Measurements from ENCODE around the gene WIZ.
A peak's percentile ranks its signal among the peaks of the same experiment; 100 is the strongest.
"Not testable (repeated sequence)": the region's sequence is repeated elsewhere in the genome, so short reads cannot be mapped to it uniquely, and the experiment has no call there.

WIZ gene

DNA sequence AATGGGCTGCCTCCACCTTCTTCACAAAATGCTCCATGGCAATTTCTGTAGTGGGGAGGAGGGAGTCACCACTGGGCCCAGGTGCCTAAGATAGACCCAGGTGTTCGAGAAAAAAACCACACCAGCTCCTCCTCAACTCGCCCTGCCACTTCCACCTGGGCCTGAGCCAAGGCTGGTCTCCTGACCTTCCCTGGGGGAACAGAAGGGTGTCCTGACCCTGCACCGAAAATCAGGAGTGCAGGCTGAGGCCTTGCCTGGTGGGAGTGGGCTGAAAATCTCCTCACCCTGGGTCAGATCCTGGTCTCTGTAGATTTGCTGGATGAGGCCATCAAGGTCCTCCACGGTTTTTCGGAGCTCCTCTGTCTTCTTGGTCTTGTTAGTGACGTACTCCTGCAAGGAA lies 52.5 kb downstream of the WIZ start:
- H3K4me1 ChIP-seq (ENCODE audit: insufficient read depth, low read length) = no peaks in the 10 kb centered on the region
- H3K4me3 ChIP-seq (ENCODE audit: low read length) = no peak overlapping the region
- H3K9me3 ChIP-seq (ENCODE audit: low read length) = peaks cover 2% of the 10 kb centered on the region
- H3K27me3 ChIP-seq (ENCODE audit: insufficient read depth, low read length) = no peaks in the 10 kb centered on the region
- no peak overlapping the region for H2AFZ ChIP-seq (ENCODE audit: low read depth, low read length)
- H3K36me3 ChIP-seq (ENCODE audit: insufficient read depth, low read length) = peaks cover 83% of the 10 kb centered on the region

DNA sequence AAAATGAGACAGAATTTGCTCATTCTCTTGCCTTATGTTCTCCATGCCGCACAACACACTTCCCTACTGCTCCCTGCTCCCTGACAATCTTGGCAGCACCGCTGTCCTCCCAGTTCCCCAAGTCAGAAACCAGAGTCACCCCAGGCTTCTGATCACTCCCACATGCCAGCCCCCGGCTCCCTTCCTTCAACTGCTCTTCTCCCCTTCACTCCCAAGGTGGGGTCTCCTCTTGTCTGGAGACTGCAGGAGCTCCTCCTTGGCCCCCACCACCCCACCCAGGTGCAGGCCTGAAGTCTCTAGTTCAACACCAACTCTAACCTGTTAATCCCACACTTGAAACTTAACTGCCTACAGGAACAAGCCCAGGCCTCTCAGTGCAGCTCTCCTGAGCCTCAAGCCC lies 53.3 kb downstream of the WIZ start:
- Histone ChIP-seq H2AFZ (ENCODE audit: low read depth, low read length) (no peak overlapping the region), H3K4me1 (ENCODE audit: insufficient read depth, low read length) (no peaks in the 10 kb centered on the region), H3K9me3 (ENCODE audit: low read length) (peaks cover 2% of the 10 kb centered on the region), H3K27me3 (ENCODE audit: insufficient read depth, low read length) (no peaks in the 10 kb centered on the region), H3K36me3 (ENCODE audit: insufficient read depth, low read length) (peaks cover 82% of the 10 kb centered on the region), H3K4me3 (ENCODE audit: low read length) (no peak overlapping the region)

DNA sequence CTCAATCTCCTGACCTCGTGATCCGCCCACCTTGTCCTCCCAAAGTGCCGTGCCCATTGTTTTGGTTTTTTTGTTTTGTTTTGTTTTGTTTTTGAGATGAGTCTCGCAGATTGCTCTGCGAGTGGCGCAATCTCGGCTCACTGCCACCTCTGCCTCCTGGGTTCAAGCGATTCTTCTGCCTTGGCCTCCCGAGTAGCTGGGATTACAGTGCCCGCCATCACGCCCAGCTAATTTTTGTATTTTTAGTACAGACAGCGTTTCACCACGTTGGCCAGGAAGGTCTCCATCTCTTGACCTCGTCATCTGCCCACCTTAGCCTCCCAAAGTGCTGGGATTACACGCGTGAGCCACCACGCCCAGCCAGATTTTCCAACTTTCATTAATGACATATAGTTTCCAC lies 54.5 kb downstream of the WIZ start:
- peaks cover 79% of the 10 kb centered on the region for H3K36me3 ChIP-seq (ENCODE audit: insufficient read depth, low read length)
- not testable (repeated sequence) for H2AFZ ChIP-seq (ENCODE audit: low read depth, low read length); H3K4me1 ChIP-seq (ENCODE audit: insufficient read depth, low read length); H3K4me3 ChIP-seq (ENCODE audit: low read length); H3K27me3 ChIP-seq (ENCODE audit: insufficient read depth, low read length); H3K9me3 ChIP-seq (ENCODE audit: low read length)

DNA sequence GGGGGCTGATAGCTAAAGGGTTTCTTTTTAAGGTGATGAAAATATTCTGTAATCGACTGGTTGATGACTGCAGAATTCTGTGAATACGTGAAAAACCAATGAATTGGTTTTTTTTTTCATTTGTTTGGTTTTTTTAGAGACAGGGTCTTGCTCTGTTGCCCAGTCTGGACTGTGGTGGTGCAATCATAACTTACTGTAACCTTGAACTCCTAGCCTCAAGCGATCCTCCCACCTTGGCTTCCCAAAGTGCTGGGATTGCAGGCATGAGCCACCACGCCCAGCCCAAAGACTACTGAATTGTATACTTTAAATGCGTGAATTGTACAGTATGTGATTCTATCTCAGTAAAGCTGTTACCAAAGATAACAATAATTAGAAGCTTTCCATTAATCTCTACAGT lies 55.3 kb downstream of the WIZ start:
- H3K27me3 ChIP-seq (ENCODE audit: insufficient read depth, low read length) = no peaks in the 10 kb centered on the region
- H3K9me3 ChIP-seq (ENCODE audit: low read length) = peaks cover 2% of the 10 kb centered on the region
- peaks cover 78% of the 10 kb centered on the region for H3K36me3 ChIP-seq (ENCODE audit: insufficient read depth, low read length)

DNA sequence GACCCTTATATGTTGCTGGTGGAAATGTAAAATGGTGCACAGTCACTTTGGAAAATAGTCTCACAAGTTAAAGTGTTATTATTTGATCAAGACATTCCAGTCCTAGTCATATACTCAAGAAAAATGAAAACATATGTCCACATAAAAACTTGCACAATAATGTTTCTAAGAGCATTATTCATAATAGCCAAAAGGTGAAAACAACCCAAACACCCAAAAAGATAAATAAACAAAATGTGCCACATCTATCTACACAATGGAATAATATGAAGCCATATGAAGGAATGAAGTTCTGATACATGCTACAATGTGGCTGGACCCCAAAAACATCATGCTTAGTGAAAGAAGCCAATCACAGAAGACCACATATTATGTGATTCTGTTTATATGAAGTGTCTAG lies 55.8 kb downstream of the WIZ start:
- H3K36me3 ChIP-seq (ENCODE audit: insufficient read depth, low read length) = peaks cover 74% of the 10 kb centered on the region
- no peak overlapping the region for H3K4me3 ChIP-seq (ENCODE audit: low read length)
- H2AFZ ChIP-seq (ENCODE audit: low read depth, low read length) = no peak overlapping the region
- peaks cover 2% of the 10 kb centered on the region for H3K9me3 ChIP-seq (ENCODE audit: low read length)
- H3K27me3 ChIP-seq (ENCODE audit: insufficient read depth, low read length) = no peaks in the 10 kb centered on the region
- H3K4me1 ChIP-seq (ENCODE audit: insufficient read depth, low read length) = no peaks in the 10 kb centered on the region

More for the DNA sequence above, 55.3 kb downstream of the WIZ start:
- H3K4me3 ChIP-seq (ENCODE audit: low read length) = no peak overlapping the region
- H2AFZ ChIP-seq (ENCODE audit: low read depth, low read length) = no peak overlapping the region
- no peaks in the 10 kb centered on the region for H3K4me1 ChIP-seq (ENCODE audit: insufficient read depth, low read length)

DNA sequence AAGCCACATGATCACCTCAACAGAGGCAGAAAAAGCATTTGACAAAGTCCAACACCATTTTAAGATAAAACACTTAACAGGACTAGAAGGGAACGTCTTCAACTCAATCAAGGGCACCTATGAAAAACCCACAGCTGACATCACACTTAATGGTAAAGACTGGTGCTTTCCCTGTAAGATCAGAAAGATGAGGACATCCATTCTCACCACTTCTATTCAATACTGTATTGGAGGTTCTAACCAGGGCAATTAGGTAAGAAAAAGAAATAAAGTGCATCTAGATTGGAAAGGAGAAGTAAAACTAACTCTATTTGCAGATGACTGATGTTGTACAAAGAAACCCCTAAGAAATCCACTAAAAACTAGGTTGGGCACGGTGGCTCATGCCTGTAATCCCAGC lies 58.9 kb downstream of the WIZ start:
- H3K36me3 ChIP-seq (ENCODE audit: insufficient read depth, low read length) = peaks cover 52% of the 10 kb centered on the region
- no peak overlapping the region for H2AFZ ChIP-seq (ENCODE audit: low read depth, low read length)
- H3K4me3 ChIP-seq (ENCODE audit: low read length) = no peak overlapping the region
- no peaks in the 10 kb centered on the region for H3K4me1 ChIP-seq (ENCODE audit: insufficient read depth, low read length)
- no peaks in the 10 kb centered on the region for H3K27me3 ChIP-seq (ENCODE audit: insufficient read depth, low read length)
- H3K9me3 ChIP-seq (ENCODE audit: low read length) = no peaks in the 10 kb centered on the region

DNA sequence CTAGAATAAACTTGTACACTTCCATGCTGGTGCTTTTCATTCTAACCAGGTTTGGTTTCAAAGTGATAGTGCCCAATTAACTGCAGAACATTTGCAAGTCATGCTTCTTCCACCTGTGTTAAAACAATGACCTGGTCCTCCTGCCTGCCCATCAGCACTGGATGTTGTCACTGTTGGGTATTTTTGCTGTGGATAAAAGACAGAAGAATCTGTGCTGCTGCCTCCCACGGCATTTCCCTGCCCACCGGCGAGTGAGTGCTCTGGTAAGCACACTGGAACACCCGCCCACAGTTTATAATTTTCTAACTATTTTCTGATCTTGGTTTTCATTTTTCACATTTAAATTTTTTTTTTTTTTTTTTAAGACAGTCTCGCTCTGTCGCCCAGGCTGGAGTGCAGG lies 67.9 kb downstream of the WIZ start:
- peaks cover 10% of the 10 kb centered on the region for H3K4me1 ChIP-seq (ENCODE audit: insufficient read depth, low read length)
- H3K27me3 ChIP-seq (ENCODE audit: insufficient read depth, low read length) = no peaks in the 10 kb centered on the region
- H3K9me3 ChIP-seq (ENCODE audit: low read length) = no peaks in the 10 kb centered on the region
- no peak overlapping the region for H2AFZ ChIP-seq (ENCODE audit: low read depth, low read length)
- H3K4me3 ChIP-seq (ENCODE audit: low read length) = no peak overlapping the region
- peaks cover 21% of the 10 kb centered on the region for H3K36me3 ChIP-seq (ENCODE audit: insufficient read depth, low read length)

DNA sequence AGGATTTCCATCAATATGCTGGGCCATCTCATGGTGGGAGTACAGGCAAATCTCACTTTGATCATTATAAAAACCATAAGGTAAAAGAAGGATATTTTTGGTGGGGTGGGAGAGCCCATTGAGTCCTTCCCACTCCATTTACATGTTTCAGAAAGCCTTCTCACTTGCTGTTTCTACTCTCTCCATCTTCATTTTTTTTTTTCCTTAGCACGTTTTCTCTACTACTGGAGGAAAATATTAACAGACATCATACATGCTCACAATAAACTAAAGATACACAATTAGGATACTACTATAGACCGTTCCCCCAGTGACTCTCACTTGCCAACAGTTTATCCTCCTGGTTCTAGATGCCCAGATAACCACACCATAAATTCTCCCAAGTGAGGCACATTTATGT lies 68.3 kb downstream of the WIZ start:
- no peak overlapping the region for H3K4me3 ChIP-seq (ENCODE audit: low read length)
- peaks cover 20% of the 10 kb centered on the region for H3K36me3 ChIP-seq (ENCODE audit: insufficient read depth, low read length)
- H2AFZ ChIP-seq (ENCODE audit: low read depth, low read length) = no peak overlapping the region
- H3K27me3 ChIP-seq (ENCODE audit: insufficient read depth, low read length) = no peaks in the 10 kb centered on the region
- H3K9me3 ChIP-seq (ENCODE audit: low read length) = no peaks in the 10 kb centered on the region
- H3K4me1 ChIP-seq (ENCODE audit: insufficient read depth, low read length) = peaks cover 12% of the 10 kb centered on the region

DNA sequence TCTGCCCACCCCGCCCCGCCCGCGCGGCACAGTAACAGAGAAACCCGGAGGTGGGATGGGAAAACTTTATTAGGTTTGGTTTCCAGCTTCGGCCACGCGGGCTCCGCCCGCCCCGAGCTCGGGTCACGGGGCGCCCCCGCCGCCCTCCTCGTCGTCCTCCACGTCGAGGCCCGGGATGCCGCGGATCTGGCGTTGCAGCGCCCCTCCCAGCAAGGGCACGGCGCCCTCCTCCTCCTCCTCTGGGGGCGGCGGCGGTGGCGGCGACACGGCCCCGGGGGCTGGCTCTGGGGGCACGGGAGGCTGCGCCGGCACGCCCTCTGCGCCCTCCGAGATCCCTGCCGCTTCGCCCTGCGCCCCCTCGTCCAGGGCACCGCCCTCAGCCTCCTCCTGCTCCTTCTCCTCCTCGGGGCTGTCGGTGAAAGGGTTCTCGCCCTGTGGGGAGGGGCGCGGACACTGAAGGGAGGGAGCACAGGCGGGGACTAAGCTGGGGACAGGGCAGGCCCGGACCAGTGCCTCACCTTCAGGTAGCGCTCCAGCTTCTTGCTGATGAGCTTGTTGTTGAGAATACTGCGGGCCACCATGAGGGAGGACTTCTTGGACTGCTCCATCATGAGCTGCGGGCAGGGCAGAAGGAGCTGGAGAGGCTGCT lies 69.6 kb downstream of the WIZ start:
- H3K36me3 ChIP-seq (ENCODE audit: insufficient read depth, low read length) = peaks cover 14% of the 10 kb centered on the region
- H3K4me3 ChIP-seq (ENCODE audit: low read length) = peak overlapping the region; percentile 34
- H3K4me1 ChIP-seq (ENCODE audit: insufficient read depth, low read length) = peaks cover 12% of the 10 kb centered on the region
- no peaks in the 10 kb centered on the region for H3K9me3 ChIP-seq (ENCODE audit: low read length)
- H3K27me3 ChIP-seq (ENCODE audit: insufficient read depth, low read length) = no peaks in the 10 kb centered on the region
- no peak overlapping the region for H2AFZ ChIP-seq (ENCODE audit: low read depth, low read length)

DNA sequence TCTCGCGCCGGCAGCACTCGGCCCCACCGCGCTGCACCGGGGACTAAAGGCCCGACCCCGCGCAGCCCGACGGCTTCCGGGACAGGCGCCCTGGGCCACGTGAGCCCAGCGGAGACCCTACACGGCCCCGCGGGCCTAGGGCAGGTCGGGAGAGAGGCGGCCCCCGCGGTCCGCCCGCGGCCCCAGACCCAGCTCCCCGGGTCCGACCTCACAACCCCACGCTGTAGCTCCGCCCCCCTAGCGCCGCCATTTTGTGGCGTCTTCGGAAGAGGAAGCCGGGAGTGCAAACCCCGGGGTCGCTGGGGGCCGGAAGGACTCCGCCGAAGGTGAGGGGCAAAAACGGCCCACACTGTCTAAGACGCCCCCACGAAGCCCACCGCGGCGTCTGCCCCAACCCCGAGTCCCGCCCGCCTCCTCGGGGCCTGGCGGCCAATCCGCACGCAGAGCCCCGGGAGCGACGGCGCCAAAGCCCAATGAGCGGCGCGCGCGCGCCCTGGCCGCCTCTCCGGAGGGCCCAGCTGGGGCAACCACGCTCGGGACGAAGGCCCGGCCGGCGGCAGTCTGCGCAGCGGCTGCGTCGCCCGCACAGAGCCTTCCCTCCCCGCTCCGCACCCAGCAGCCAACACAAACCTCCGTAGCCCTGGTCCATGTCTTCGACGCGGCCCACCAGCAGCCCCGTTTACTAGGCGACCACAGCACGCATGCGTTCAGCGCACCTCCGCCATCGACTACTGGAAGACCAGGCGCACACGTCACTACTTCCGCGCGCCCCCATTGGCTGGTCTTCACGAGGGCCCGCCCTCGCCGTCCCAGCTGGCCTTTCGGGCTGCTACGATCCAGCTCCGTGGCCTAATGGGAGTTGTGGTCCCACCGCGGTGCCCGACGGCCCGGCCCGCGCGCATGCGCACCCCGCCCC lies 70.4 kb downstream of the WIZ start, which contains the start of gene AKAP8:
AKAP8 (minus strand) TSS at position 705 of the 916 bp plus-strand sequence; CDS start at position 649, 56 bp downstream.
- no peaks in the 10 kb centered on the region for H3K9me3 ChIP-seq (ENCODE audit: low read length)
- H3K36me3 ChIP-seq (ENCODE audit: insufficient read depth, low read length) = peaks cover 14% of the 10 kb centered on the region
- H2AFZ ChIP-seq (ENCODE audit: low read depth, low read length) = peak within 1 kb of the TSS; percentile 9
- no peaks in the 10 kb centered on the region for H3K27me3 ChIP-seq (ENCODE audit: insufficient read depth, low read length)
- peak within 1 kb of the TSS; percentile 96 for H3K4me3 ChIP-seq (ENCODE audit: low read length)
- H3K4me1 ChIP-seq (ENCODE audit: insufficient read depth, low read length) = peaks cover 12% of the 10 kb centered on the region

DNA sequence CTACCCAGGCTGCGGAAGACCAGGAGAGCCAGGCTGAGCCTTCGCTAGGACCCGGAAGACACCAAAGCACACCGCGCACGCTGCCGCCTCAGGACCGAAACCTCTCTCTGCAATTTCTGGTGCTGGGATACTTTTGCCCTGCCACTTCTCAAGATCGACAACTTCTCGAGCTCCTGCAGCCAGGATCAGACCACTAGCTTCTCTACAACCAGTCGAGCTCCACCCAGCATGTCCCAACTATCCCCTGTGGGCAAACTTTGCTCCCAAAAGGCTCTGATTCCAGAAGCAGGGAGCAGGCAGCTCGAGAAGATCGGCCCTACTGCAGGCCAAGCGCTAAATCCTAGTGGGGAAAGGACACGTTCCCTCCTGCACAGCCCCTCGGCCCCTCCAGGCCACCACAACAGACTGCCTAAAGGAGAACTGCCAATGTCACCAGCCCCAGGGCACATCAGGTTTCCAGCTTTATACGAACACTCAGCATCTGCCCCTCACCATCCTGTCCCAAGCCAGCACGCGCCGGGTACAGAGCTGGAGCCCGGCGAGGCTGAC lies 71.1 kb downstream of the WIZ start:
- Histone ChIP-seq H3K36me3 (ENCODE audit: insufficient read depth, low read length) (peaks cover 16% of the 10 kb centered on the region), H3K4me1 (ENCODE audit: insufficient read depth, low read length) (peaks cover 12% of the 10 kb centered on the region), H3K4me3 (ENCODE audit: low read length) (peak overlapping the region; percentile 96), H3K27me3 (ENCODE audit: insufficient read depth, low read length) (no peaks in the 10 kb centered on the region), H2AFZ (ENCODE audit: low read depth, low read length) (peak overlapping the region; percentile 9), H3K9me3 (ENCODE audit: low read length) (no peaks in the 10 kb centered on the region)

DNA sequence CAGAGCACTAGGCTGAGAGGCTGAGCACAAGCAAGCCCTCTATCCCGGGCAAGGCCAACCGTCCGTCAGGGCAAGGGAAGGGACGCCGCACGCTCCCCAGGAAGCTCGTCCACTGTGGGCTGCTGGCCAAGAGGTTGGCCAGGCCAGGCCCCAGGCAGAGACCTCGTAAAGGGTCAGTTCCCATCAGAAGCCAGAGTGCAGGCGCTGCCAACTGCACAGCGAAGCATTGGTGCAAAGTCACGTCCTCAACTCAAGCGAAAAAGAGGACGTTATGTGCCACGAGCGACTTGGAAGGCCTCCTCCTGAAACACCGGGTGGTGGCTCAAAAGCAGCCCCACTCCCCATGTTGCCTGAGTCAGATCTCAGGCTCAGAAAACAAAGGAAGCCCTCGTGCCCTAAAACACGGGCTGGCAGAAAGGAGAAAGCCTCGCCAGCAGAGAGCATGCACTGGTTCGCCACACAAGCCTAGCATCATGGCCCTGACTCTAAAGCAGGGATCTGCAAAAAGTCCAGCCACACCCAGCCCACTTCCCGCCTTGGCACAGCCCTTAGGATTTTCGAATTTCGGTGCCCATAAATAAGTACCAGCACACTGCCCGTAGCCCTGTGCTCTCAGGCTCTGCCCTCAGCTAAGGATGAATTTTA lies 74.8 kb downstream of the WIZ start:
- no peak overlapping the region for H2AFZ ChIP-seq (ENCODE audit: low read depth, low read length)
- no peaks in the 10 kb centered on the region for H3K27me3 ChIP-seq (ENCODE audit: insufficient read depth, low read length)
- peaks cover 30% of the 10 kb centered on the region for H3K36me3 ChIP-seq (ENCODE audit: insufficient read depth, low read length)
- H3K4me1 ChIP-seq (ENCODE audit: insufficient read depth, low read length) = peaks cover 12% of the 10 kb centered on the region
- no peaks in the 10 kb centered on the region for H3K9me3 ChIP-seq (ENCODE audit: low read length)
- no peak overlapping the region for H3K4me3 ChIP-seq (ENCODE audit: low read length)
